A549 (cell line): ENCODE measurements around the gene KCNJ6. TPM values are rescaled to one million over a fixed set of nuclear protein-coding genes. Genes with fewer than 3 reads are reported as not detected.

Source experiments
- ATAC-seq, 2 experiments: fragments of 200-7000 bp in 1 of 2; fragments of >200 bp in 1 of 2; cut with Nextera tagmentation in 1 of 2; cut with Tn5 transposase in 1 of 2; 3 replicates each; pipeline versions ENCODE4 v1.8.0 to v1.9.1; 2018 to 2020; ENCODE audit warnings: mild to moderate bottlenecking in 1 of 2, moderate library complexity in 1 of 2
- CTCF ChIA-PET: fragments of 300-600 bp; sonication (Branson Sonifier 250); formaldehyde crosslinking; extraction: SDS; loops from one replicate; lab custom pipeline; 2021; ENCODE audit warnings: antibody characterized with exemption, inconsistent platforms; lab: Yijun Ruan, JAX
- POLR2A ChIA-PET: fragments of 350-600 bp; formaldehyde crosslinking; extraction: SDS; loops from one replicate; lab custom pipeline; 2021; ENCODE audit warnings: antibody characterized with exemption, inconsistent platforms; lab: Yijun Ruan, JAX
- DNase-seq, 2 experiments: peaks; one replicate each; pipeline versions ENCODE4 v3.0.0 to v3.0.0-alpha.2; 2011 to 2016; ENCODE audit warnings: low read depth in 1 of 2, low spot score in 1 of 2
- FAIRE-seq: peaks from 2 replicates; lab custom pipeline; 2011; peaks lifted over from hg19 to GRCh38; lab: Jason Lieb, UNC
- H3K27ac ChIP-seq, 2 experiments: fragments of >200 bp; sonication (Bioruptor Twin); formaldehyde crosslinking; 3 replicates each; pipeline ENCODE4 v1.5.1; 2016 to 2017
- H3K4me1 ChIP-seq: fragments of >200 bp; sonication (Bioruptor Twin); formaldehyde crosslinking; 3 replicates; pipeline ENCODE4 v1.6.1; 2016
- H3K4me2 ChIP-seq: fragments of >200 bp; sonication (Bioruptor Twin); formaldehyde crosslinking; 3 replicates; pipeline ENCODE4 v1.6.1; 2016
- H3K4me3 ChIP-seq: fragments of >200 bp; sonication (Bioruptor Twin); formaldehyde crosslinking; 3 replicates; pipeline ENCODE4 v1.5.1; 2016
- H3K9me3 ChIP-seq: fragments of >200 bp; sonication (Bioruptor Twin); formaldehyde crosslinking; 3 replicates; pipeline ENCODE4 v1.6.1; 2016
- ATOH8 ChIP-seq: fragments of 250-450 bp; sonication (Bioruptor Pico); IDR thresholded peaks from 2 replicates; pipeline ENCODE4 v1.5.0; 2020; ENCODE audit warnings: low read depth, mild to moderate bottlenecking, moderate library complexity
- CBX2 ChIP-seq: fragments of 200-600 bp; sonication (generic); IDR thresholded peaks from 2 replicates; pipeline ENCODE4 v1.6.1; 2016; ENCODE audit warnings: low read depth, mild to moderate bottlenecking, borderline replicate concordance
- CBX8 ChIP-seq: fragments of 200-600 bp; sonication (generic); IDR thresholded peaks from 2 replicates; pipeline ENCODE4 v1.6.1; 2016
- CHD2 ChIP-seq: fragments of 150-350 bp; IDR thresholded peaks from 2 replicates; pipeline ENCODE4 v1.6.1; 2014; ENCODE audit warnings: low read length; ENCODE audit not compliant: partially characterized antibody
- CTCF ChIP-seq: fragments of >200 bp; sonication (Bioruptor Twin); formaldehyde crosslinking; IDR thresholded peaks from 3 replicates; pipeline ENCODE4 v1.5.1; 2016
- E2F6 ChIP-seq: IDR thresholded peaks from 2 replicates; pipeline ENCODE4 v1.6.1; 2012; ENCODE audit warnings: low read depth, borderline replicate concordance
- EHF ChIP-seq: fragments of 250-450 bp; sonication (Bioruptor Pico); IDR thresholded peaks from 2 replicates; pipeline ENCODE4 v1.5.0; 2020; ENCODE audit warnings: mild to moderate bottlenecking
- EP300 ChIP-seq, 2 experiments: fragments of >200 bp; sonication (Bioruptor Twin); formaldehyde crosslinking; IDR thresholded peaks; 2 replicates in 1 of 2; 3 replicates in 1 of 2; pipeline ENCODE4 v1.6.1; 2016 to 2017
- HOXA7 ChIP-seq: fragments of 250-450 bp; sonication (Bioruptor Pico); IDR thresholded peaks from 2 replicates; pipeline ENCODE4 v1.5.0; 2020; ENCODE audit warnings: mild to moderate bottlenecking, moderate library complexity
- KDM5A ChIP-seq: fragments of 200-600 bp; sonication (generic); IDR thresholded peaks from 2 replicates; pipeline ENCODE4 v1.6.1; 2016; ENCODE audit warnings: antibody characterized with exemption, mild to moderate bottlenecking
- MAFK ChIP-seq: fragments of 450-650 bp; IDR thresholded peaks from 2 replicates; pipeline ENCODE4 v1.6.1; 2014; ENCODE audit not compliant: partially characterized antibody
- MYC ChIP-seq: IDR thresholded peaks from 2 replicates; pipeline ENCODE4 v1.6.1; 2012; ENCODE audit warnings: mild to moderate bottlenecking, inconsistent platforms, low read length, improper control_type of control experiment, borderline replicate concordance
- NPAS2 ChIP-seq: fragments of 250-450 bp; sonication (Bioruptor Pico); IDR thresholded peaks from 2 replicates; pipeline ENCODE4 v1.8.0; 2022; ENCODE audit warnings: mild to moderate bottlenecking, moderate library complexity, borderline replicate concordance
- PHF8 ChIP-seq: fragments of 200-600 bp; sonication (generic); IDR thresholded peaks from 2 replicates; pipeline ENCODE4 v1.6.1; 2016; ENCODE audit warnings: low read depth, mild to moderate bottlenecking, antibody characterized with exemption, moderate library complexity, borderline replicate concordance
- POLR2A ChIP-seq: IDR thresholded peaks from 2 replicates; pipeline ENCODE4 v1.6.1; 2012; ENCODE audit warnings: mild to moderate bottlenecking, low read length
- RCOR1 ChIP-seq: fragments of 150-350 bp; IDR thresholded peaks from 2 replicates; pipeline ENCODE4 v1.6.1; 2014; ENCODE audit warnings: antibody characterized with exemption, low read length, low read depth
- REST ChIP-seq: fragments of 200-600 bp; sonication (generic); IDR thresholded peaks from 2 replicates; pipeline ENCODE4 v1.6.1; 2016; ENCODE audit warnings: antibody characterized with exemption, mild to moderate bottlenecking, moderate library complexity
- TFCP2L1 ChIP-seq: fragments of 250-450 bp; sonication (Bioruptor Pico); IDR thresholded peaks from 2 replicates; pipeline ENCODE4 v1.5.0; 2021; ENCODE audit warnings: mild to moderate bottlenecking
- ZSCAN20 ChIP-seq: fragments of 250-450 bp; sonication (Bioruptor Pico); IDR thresholded peaks from 2 replicates; pipeline ENCODE4 v1.8.0; 2022; ENCODE audit warnings: mild to moderate bottlenecking, moderate library complexity
- WGBS: methylation state at CpG from one replicate; pipeline ENCODE4 v1.1.6; 2017; ENCODE audit errors: missing lambda C conversion rate; 5-methylcytosine and 5-hydroxymethylcytosine counted together
- polyA plus RNA-seq, 4 experiments: library from polyadenylated mRNA; depleted of rRNA in 3 of 4; stranded (reverse); fragments of >200 nt; fragmentation: RNase III in 1 of 4; extraction: RNeasy Plus Mini Kit Qiagen cat#74134 plus additional on column Dnase treatment in 1 of 4; gene quantifications; 2 replicates in 3 of 4; 3 replicates in 1 of 4; pipeline ENCODE4 v1.2.3, GENCODE V29; 2011 to 2017

The KCNJ6 gene
- polyA plus RNA-seq, 2 of the 4 experiments (the other 2 are of a cell fraction) = 0.68 to 1.4 TPM

GRCh38 chr21:37734846-37735245 lies 181.4 kb downstream of the KCNJ6 start:
- TF ChIP-seq PHF8 (no peak), E2F6 (no peak), REST (no peak), CBX8 (no peak), POLR2A (no peak), EHF (CRISPR knock-in tag) (no peak), ZSCAN20 (no peak), CTCF (no peak), CHD2 (no peak), EP300 (IDR thresholded peaks at IDR 0.05) (no peak), CBX2 (no peak), MYC (no peak), KDM5A (no peak), RCOR1 (no peak), TFCP2L1 (CRISPR knock-in tag) (no peak)
- ATAC-seq (no peak), FAIRE-seq (no peak), DNase-seq (no peak)
- ChIA-PET POLR2A (no interaction called here), CTCF (interaction anchor here (0.8 to 1.5 kb wide), 2 partner anchors 12 to 182 kb away, joined by 3 read pairs; no protein-coding TSS in a partner anchor)
- H3K27ac ChIP-seq = no peak overlapping the region
- WGBS = 60% methylated on average over 10 of the region's 10 CpGs
- no peak overlapping the region for H3K4me3 ChIP-seq
- no peaks in the 10 kb centered on the region for H3K9me3 ChIP-seq
- H3K4me2 ChIP-seq = no peak overlapping the region
- H3K4me1 ChIP-seq = no peaks in the 10 kb centered on the region

GRCh38 chr21:37732927-37733326 lies 183.3 kb downstream of the KCNJ6 start:
- Histone ChIP-seq H3K4me1 (no peaks in the 10 kb centered on the region), H3K4me2 (no peak overlapping the region), H3K4me3 (no peak overlapping the region), H3K9me3 (no peaks in the 10 kb centered on the region), H3K27ac (no peak overlapping the region)
- ChIA-PET CTCF (interaction anchor here (0.7 to 1.8 kb wide), 2 partner anchors 21 to 623 kb away, joined by 3 to 6 read pairs; no protein-coding TSS in a partner anchor), POLR2A (no interaction called here)
- WGBS = 41% methylated on average over 4 of the region's 4 CpGs
- no peak for DNase-seq
- no peak for TF ChIP-seq HOXA7 (CRISPR knock-in tag)
- no peak for TF ChIP-seq NPAS2 (CRISPR knock-in tag)
- no peak for TF ChIP-seq MAFK
- no peak for TF ChIP-seq ATOH8 (CRISPR knock-in tag)
- no peak for TF ChIP-seq EHF (CRISPR knock-in tag)
- no peak for FAIRE-seq
- no peak for ATAC-seq
